SIG-M5 treated with dmso at 0.1 percent for 504 hours (cell line): ENCODE results near the gene CADM4.
"Not testable (repeated sequence)": the region's sequence is repeated elsewhere in the genome, so short reads cannot be mapped to it uniquely, and the experiment has no call there.

ENCODE experiments used
- DNase-seq: peaks from one replicate; lab custom pipeline; 2025; ENCODE audit not compliant: unreplicated experiment; lab: John Stamatoyannopoulos, UW

CADM4 gene

DNA sequence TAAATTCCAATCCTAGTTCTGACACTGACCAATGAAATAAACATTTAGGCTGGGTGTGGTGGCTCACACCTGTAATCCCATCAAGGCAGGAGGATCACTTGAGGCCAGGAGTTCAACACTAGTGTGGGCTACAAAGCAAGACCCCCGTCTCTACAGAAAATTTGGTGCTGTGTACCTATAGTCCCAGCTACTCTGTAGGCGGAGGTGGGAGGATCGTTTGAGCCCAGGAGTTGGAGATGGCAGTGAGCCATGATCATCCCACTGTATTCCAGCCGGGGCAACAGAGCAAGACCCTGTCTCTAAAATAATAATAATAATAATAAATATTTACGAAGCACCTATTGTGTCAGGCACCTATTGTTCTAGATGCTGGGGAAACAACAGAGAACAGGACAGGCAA, 50.4 kb downstream of the CADM4 start:
- no peak for DNase-seq

DNA sequence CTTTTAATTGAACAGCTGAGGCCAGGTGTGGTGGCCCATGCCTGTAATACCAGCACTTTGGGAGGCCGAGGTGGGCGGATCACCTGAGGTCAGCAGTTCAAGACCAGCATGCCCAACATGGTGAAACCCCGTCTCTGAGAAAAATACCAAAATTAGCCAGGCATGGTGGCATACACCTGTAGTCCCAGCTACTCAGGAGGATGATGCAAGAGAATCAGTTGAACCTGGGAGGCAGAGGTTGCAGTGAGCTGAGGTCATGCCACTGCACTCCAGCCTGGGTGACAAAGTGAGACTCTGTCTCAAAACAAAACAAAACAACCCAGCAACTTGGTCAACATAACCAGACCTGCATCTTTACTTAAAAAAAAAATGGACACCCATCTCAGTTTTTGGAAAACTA, 52.6 kb downstream of the CADM4 start:
- not testable (repeated sequence) for DNase-seq

DNA sequence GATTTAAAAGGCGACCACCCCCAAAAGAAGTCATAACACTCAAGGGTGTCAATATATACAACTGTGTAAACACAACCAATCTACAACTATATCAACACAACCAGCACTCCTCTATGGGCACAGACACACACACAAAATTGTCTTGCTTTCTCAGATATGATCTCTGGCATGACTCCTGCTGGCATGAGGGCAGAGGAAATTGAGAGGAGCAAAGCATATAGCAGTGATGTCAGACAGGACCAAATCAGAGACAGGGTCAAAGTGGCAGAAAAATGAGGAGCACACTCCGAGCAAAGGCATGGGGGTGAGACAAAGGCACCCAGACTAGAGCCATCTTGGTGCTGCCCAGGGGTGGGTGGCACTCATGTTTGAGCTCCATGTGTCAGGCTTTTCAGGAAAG, 53.3 kb downstream of the CADM4 start:
- DNase-seq, result no peak

DNA sequence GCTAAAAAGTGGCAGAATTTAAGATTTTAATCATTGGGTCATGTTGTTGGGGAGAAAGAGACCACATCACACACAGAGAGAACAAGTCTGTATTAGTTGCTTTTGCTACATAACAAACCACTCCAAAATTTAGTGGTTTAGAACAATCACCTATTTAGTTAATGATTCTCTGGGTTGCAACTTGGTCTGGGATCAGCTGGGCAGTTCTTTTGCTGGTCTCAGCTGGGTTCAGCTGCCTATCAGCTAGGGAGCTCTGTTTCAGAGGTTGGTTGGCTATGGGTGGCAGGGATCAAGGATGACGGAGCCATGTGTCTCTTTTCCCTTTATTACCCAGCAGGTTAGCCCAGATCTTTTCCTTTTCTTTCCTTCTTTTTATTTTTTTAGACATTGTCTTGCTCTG, 55.2 kb downstream of the CADM4 start:
- no peak for DNase-seq

DNA sequence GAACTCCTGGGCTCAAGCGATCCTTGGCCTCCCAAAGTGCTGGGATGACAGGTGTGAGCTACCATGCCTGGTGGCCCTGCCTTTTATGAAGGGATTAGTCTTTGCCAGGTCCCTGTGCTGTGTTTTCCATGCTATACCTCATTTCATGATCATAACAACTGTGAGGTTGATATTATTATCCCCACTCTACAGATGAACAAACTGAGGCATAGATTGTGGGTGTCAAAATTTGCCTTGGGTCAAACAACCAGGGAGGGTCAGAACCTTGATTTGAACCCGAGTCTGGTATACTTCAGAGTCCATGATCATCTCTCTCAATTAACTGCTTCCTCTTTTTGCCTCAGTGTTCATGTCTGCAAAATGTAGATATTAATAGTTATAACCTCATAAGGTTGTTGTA, 57.2 kb downstream of the CADM4 start:
- DNase-seq, result no peak

DNA sequence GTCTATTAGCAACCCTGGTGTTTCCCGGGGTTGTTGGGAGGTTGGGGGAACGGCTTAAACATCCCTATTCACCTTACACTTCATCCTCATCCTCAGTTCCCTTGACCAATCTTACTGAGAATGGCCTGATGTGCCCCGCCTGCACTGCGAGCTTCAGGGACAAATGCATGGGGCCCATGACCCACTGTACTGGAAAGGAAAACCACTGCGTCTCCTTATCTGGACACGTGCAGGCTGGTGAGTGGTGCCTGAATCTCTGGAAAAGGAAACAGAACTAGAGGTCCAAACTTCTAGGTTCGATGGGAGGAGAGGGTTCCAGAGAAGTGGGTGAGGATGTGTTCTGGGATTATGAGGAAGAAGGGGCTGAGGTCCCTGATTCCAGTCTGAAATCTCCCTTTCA, 58.2 kb downstream of the CADM4 start:
- no peak for DNase-seq

DNA sequence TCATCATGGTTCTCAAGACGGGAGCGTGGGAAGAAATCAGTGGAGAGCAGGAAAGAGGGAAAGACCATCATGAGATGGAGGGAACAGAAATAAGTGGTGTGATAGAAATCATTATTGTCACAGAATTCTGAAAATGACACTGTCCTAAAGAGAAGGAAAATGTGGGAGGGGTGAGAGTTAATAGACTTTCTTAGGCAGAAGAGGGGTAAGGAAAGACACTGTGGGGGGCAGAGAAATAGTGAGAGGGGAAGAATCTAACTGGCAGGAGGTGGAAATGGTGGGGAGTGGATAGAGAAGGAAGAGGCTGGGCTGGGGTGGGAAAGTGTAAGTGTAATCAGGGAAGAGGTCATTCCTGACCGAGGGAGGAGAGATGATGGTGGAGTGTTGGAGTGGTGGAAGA, 60.9 kb downstream of the CADM4 start:
- DNase-seq, result no peak

DNA sequence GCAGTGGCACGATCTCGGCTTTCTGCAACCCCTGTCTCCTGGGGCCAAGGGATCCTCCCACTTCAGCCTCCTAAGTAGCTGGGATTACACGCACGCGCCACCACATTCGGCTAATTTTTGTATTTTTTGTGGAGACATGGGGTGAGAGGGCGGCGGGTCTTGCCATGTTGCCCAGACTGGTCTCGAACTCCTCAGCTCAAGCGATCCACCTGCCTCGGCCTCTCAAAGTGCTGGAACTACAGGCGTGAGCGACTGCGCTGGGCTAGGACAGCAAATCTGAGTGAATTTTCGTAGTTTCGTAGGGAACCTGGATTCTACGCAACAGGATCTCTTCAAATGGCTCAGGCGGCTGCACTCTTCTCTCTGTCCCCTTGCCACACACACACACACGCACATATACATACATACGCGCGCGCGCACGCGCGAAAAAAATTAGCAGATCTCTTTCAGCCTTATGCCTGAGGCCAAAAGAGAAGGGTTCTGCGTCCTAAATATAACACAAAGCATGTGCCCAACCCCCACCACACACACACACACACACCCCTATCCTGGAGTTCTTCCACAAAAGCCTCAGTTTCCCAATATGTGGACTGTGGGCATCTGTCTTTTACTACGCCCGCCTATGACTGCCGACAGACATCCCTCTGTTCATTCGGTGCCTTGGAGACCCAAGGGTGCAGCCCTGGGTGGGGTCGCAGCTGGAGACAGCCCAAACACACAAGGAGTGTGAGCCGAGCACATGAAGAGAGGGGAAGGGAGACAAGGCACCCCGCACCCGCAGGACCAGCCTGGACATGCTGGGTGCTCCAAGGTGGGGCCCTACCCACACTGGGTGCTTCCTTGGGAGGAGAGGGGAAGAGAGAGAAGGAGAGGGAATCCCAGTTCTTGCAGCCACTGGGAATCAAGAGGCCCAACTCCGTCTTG, 63.4 kb downstream of the CADM4 start:
- DNase-seq, result peak; percentile 24

DNA sequence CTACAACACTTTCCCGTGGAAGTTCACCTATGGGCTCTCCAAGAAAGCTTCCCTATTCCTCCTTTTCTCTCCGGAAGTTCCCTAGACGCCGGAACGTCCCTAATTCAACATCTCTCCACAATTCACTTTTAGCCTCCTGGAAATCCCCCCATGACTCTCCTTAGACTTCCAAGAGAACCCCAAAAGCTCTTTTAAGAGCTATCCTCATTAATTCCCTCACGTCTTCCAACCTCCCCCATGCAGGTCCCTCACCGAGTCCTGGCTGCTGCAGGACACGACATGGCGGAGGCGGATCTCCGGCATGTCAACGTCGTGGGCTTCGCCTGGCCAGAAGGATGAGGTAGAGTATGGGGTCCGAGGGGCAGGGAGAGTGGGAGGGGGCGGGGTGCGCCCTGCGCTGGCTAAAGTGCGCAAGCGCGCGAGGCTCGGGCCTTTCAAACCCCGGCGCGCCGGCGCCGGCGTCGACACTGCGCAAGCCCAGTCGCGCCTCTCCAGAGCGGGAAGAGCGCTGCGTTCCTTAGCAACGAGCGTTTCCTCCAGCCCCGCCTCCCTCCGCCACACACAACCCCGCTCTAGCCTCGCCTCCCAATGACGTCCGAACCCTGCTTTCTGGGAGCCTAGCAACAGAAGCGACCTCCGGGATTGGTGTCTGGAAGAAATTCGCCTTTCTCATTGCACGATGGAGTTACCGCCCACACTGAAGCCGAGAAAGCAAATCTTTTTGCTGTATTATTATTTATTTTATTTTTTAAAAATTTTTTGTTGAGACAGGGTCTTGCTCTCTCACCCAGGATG, 64.3 kb downstream of the CADM4 start, which contains the start of the genes PINLYP and XRCC1:
Gene PINLYP (plus strand): TSS at position 646 of the 795 bp plus-strand sequence. CDS start 1,391 bp downstream, outside the sequence.
Gene XRCC1 (minus strand): TSS at position 372 of the 795 bp plus-strand sequence. CDS start 69 bp downstream, at position 303.
- peak; percentile 98 for DNase-seq

DNA sequence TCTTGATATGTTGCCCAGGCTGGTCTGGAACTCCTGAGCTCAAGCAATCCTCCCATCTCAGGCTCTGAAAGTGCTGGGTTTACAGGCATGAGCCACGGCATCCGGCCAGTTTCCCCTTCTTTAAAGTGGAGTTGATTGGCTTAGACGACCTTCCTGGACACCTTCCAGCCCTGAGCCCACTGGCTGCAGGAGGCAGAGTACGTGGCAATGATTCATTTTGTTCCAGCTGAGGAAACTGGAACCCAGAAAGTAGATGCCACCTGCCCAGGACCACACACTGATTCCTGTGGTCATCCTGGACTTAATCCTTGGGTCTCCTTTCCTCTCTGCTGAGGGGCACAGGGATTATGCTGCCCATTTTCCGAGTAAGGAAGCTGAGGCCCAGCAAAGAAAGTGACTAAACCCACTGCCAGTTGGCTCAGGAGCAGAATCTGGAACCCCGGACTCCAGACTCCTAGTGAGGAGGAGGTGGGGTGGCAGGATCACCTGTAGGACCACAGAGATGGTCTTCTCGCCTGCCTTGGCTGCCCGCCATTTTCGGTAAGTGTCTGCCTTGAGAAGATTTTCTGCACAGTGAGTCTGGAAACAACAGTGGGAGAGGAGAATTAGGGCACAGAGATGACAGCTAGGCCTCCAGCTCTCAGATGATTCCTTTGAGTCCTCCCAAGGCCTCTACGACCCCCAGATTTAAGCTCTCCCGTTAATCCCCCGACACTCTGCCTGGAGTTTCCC, 65.1 kb downstream of the CADM4 start:
- DNase-seq, result no peak
